ENCODE measurements around the gene ATP6V0A4. TPM values are rescaled to one million over a fixed set of nuclear protein-coding genes. Genes with fewer than 3 reads are reported as not detected.

Gene ATP6V0A4
- total RNA-seq, 6 experiments from 2014 or later = not detected

- no peak for ATAC-seq
- H3K36me3 ChIP-seq = no peaks in the 10 kb centered on the region
- H3K4me3 ChIP-seq = no peak overlapping the region
- H3K4me1 ChIP-seq = no peaks in the 10 kb centered on the region
- intact Hi-C loops (cut with DNase I) = no loop called here
- 87% methylated on average over 4 of the region's 4 CpGs for WGBS (ENCODE audit: insufficient coverage, low coverage, low lambda C conversion rate, missing lambda C conversion rate)
- no peaks in the 10 kb centered on the region for H3K9me3 ChIP-seq
- no peaks in the 10 kb centered on the region for H3K27me3 ChIP-seq
- H3K27ac ChIP-seq = no peak overlapping the region
- no peak for TF ChIP-seq CTCF (IDR thresholded peaks at IDR 0.05)
- TF ChIP-seq POLR2A (IDR thresholded peaks at IDR 0.05) = no peak
- DNase-seq = no peak
Observed at GRCh38 chr7:138657854-138658386, 140.1 kb downstream of the ATP6V0A4 start.

GRCh38 chr7:138656952-138657351, 141.0 kb downstream of the ATP6V0A4 start:
- WGBS (ENCODE audit: insufficient coverage, low coverage, low lambda C conversion rate, missing lambda C conversion rate) = 92% methylated on average over 2 of the region's 2 CpGs
- Histone ChIP-seq H3K4me3 (no peak overlapping the region), H3K27ac (no peak overlapping the region), H3K4me1 (no peaks in the 10 kb centered on the region), H3K9me3 (no peaks in the 10 kb centered on the region), H3K36me3 (no peaks in the 10 kb centered on the region), H3K27me3 (no peaks in the 10 kb centered on the region)
- DNase-seq (no peak), ATAC-seq (no peak)
- no peak for TF ChIP-seq CTCF (IDR thresholded peaks at IDR 0.05)
- TF ChIP-seq POLR2A (IDR thresholded peaks at IDR 0.05) = no peak
- intact Hi-C loops (cut with DNase I) = no loop called here

Other genes starting within 250 kb of the ATP6V0A4 start
- gene SVOPL, start 96.8 kb downstream of the ATP6V0A4 start, total RNA-seq = not detected
- not detected for gene TMEM213, start 202 bp downstream of the ATP6V0A4 start, total RNA-seq
- 1 to 10 TPM in 1 of 6 experiments, under 1 TPM in 5; 0.56 to 1.9 (median 0.68) TPM for gene KIAA1549, start 183.2 kb upstream of the ATP6V0A4 start, total RNA-seq
- gene ZC3HAV1L, start 237.8 kb upstream of the ATP6V0A4 start, total RNA-seq = 1 to 10 TPM in 5 of 6 experiments, under 1 TPM in 1; 0.93 to 3.7 (median 1.8) TPM